Measurements from ENCODE around the gene THNSL1.
A peak's percentile ranks its signal among the peaks of the same experiment; 100 is the strongest.
"Not testable (repeated sequence)": the region's sequence is repeated elsewhere in the genome, so short reads cannot be mapped to it uniquely, and the experiment has no call there.

Gene THNSL1, protein sequence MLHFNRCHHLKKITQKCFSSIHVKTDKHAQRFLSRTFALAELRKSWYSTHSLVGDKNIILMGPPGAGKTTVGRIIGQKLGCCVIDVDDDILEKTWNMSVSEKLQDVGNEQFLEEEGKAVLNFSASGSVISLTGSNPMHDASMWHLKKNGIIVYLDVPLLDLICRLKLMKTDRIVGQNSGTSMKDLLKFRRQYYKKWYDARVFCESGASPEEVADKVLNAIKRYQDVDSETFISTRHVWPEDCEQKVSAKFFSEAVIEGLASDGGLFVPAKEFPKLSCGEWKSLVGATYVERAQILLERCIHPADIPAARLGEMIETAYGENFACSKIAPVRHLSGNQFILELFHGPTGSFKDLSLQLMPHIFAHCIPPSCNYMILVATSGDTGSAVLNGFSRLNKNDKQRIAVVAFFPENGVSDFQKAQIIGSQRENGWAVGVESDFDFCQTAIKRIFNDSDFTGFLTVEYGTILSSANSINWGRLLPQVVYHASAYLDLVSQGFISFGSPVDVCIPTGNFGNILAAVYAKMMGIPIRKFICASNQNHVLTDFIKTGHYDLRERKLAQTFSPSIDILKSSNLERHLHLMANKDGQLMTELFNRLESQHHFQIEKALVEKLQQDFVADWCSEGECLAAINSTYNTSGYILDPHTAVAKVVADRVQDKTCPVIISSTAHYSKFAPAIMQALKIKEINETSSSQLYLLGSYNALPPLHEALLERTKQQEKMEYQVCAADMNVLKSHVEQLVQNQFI

DNA sequence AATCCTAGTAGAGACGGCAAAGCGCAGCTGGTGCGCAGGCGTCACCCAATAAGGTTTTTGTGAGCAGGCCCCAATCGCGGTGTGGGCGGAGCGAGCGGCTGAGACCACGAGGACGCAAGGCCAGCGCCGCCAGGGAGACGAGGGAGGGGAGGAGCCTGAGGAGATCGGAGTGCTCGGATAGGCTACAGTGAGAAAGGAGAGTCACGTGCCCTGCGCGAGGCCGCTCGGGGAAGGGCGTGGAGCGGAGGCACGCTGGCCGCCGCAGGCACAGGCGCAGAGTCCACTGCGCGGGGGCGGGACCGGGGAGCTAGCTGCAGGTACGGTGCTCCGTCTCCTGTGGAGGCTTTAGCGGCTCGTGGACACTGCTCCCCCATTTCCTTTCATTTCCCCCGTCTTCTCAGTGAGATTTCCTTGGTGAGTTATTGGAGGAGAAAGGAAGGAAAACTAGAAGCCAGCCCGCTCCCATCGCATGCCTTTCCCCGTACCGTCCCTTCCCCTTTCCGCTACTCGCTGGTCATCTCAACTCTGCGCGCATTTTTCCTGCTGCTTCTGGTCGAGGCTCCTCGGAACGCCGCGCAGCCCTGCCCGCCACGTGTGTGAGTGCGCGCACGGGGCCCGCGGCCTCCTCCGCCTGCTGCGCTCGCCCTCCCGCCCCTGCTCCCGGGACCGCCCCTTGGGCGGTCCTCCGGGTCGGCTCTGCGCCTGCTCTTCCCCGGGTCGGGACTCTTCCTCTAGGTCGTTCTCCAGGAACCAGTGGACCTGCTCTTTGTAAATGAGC, at the start of gene THNSL1:
Gene THNSL1 (plus strand): TSS at position 237 of the 778 bp plus-strand sequence. CDS start 6,612 bp downstream, outside the sequence.
- TF ChIP-seq, protein P1, sequence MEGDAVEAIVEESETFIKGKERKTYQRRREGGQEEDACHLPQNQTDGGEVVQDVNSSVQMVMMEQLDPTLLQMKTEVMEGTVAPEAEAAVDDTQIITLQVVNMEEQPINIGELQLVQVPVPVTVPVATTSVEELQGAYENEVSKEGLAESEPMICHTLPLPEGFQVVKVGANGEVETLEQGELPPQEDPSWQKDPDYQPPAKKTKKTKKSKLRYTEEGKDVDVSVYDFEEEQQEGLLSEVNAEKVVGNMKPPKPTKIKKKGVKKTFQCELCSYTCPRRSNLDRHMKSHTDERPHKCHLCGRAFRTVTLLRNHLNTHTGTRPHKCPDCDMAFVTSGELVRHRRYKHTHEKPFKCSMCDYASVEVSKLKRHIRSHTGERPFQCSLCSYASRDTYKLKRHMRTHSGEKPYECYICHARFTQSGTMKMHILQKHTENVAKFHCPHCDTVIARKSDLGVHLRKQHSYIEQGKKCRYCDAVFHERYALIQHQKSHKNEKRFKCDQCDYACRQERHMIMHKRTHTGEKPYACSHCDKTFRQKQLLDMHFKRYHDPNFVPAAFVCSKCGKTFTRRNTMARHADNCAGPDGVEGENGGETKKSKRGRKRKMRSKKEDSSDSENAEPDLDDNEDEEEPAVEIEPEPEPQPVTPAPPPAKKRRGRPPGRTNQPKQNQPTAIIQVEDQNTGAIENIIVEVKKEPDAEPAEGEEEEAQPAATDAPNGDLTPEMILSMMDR (IDR thresholded peaks at IDR 0.05; ENCODE audit: low read depth, low read length, missing control alignments) = no peak
- peak within 1 kb of the TSS; percentile 72 for H3K4me3 ChIP-seq (ENCODE audit: low read depth, low read length)
- no peaks in the 10 kb centered on the region for H3K36me3 ChIP-seq (replicated peaks)
- DNase-seq = peak; percentile 99
- peak within 1 kb of the TSS; percentile 88 for H3K27ac ChIP-seq
- in situ Hi-C loops (cut with HindIII; ENCODE audit: low pct_ligation_motif_present, low sequenced_read_pairs) = no loop called here
- no peaks in the 10 kb centered on the region for H3K27me3 ChIP-seq (replicated peaks)

DNA sequence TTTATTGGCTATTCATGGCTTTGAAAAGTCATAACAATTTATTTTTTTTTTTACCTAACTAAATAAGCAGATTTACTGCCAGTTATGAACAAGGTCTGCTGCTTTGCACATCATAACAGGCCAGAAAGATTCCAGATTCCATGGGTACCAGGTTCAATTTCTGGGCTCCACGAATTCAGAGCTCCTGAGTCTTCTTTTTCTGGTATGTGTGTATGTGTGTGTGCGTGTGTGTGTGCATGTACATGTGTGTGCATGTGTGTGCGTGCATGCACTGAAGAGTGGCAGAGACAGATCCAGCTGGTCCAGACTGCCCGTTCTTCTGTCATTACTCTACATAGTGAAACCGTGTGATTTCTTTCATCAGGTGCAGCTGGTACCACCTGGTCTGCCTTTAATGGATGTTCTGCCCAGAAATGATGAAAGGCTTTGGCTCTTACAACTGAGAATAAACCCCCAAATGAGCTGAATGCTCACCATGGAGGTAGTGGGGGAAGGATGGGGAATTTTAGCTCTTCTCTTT, 49.4 kb upstream of the THNSL1 start:
- no peak for DNase-seq

DNA sequence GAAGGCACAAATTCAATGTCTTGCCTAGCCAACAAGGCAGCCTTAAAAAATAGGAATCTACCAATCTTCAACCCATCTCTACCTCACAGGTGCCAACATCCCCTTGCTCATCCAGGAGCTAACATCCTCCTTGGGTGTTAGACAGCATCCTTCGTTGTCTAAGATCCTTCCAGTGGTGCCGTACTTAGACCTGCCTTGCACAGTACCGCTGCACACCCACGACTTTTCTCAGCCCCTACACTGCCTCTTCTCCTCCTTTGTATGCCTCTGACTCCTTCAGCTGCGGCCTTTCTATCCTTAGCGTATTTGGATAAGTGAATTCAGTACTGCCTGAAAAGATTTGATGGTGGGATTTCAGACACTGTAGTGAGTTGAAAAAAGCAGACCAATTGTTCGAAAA, 48.1 kb upstream of the THNSL1 start:
- TF ChIP-seq, protein P1 (IDR thresholded peaks at IDR 0.05; ENCODE audit: low read depth, low read length, missing control alignments) = no peak
- no peak overlapping the region for H3K4me3 ChIP-seq (ENCODE audit: low read depth, low read length)
- in situ Hi-C loops (cut with HindIII; ENCODE audit: low pct_ligation_motif_present, low sequenced_read_pairs) = no loop called here
- H3K36me3 ChIP-seq (replicated peaks) = no peaks in the 10 kb centered on the region
- no peaks in the 10 kb centered on the region for H3K27me3 ChIP-seq (replicated peaks)
- no peak for DNase-seq
- H3K27ac ChIP-seq = no peak overlapping the region

More for the DNA sequence above, 49.4 kb upstream of the THNSL1 start:
- H3K27me3 ChIP-seq (replicated peaks) = no peaks in the 10 kb centered on the region
- H3K27ac ChIP-seq = no peak overlapping the region
- no peak overlapping the region for H3K4me3 ChIP-seq (ENCODE audit: low read depth, low read length)
- in situ Hi-C loops (cut with HindIII; ENCODE audit: low pct_ligation_motif_present, low sequenced_read_pairs) = no loop called here
- no peaks in the 10 kb centered on the region for H3K36me3 ChIP-seq (replicated peaks)
- TF ChIP-seq, protein P1 (IDR thresholded peaks at IDR 0.05; ENCODE audit: low read depth, low read length, missing control alignments) = no peak

DNA sequence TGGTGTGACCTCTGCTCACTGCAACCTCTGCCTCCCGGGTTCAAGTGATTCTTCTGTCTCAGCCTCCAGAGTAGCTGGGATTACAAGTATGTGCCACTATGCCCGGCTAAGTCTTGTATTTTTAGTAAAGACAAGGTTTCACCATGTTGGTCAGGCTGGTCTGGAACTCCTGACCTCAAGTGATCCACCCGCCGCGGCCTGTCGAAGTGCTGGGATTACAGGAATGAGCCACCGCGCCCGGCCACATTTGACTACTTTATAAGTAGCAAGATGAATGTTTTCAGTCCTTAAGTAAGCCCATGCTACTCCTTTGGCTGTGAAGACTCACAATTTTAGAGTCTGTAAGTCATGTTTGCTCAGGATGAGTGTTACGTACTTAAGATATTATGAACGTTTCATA, 47.5 kb upstream of the THNSL1 start:
- H3K27me3 ChIP-seq (replicated peaks); H3K4me3 ChIP-seq (ENCODE audit: low read depth, low read length); H3K27ac ChIP-seq; H3K36me3 ChIP-seq (replicated peaks); DNase-seq; in situ Hi-C loops (cut with HindIII; ENCODE audit: low pct_ligation_motif_present, low sequenced_read_pairs): not testable (repeated sequence)

DNA sequence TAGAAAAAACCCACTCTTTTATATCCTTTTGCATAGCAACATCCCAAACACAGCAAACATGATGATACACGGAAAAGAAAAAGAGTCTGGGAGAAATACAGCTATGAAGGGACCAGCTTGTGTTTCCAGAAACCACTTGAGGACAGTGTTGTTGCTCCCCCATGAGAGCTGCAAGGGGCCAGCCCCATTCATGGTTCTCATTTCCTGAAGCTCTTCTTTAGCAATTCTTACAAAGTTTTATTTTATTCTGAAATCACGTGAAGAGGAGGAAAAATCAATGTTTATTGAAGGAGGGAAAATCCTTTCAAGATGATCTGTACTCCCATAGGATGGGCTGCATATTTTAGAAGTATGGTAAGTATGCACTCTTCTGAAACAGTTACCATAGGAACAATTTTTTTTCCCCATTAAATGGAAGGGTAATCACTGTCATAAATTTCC, 46.6 kb upstream of the THNSL1 start:
- Histone ChIP-seq H3K4me3 (ENCODE audit: low read depth, low read length) (no peak overlapping the region), H3K36me3 (replicated peaks) (no peaks in the 10 kb centered on the region), H3K27ac (no peak overlapping the region), H3K27me3 (replicated peaks) (no peaks in the 10 kb centered on the region)
- TF ChIP-seq, protein P1 (IDR thresholded peaks at IDR 0.05; ENCODE audit: low read depth, low read length, missing control alignments) = no peak
- in situ Hi-C loops (cut with HindIII; ENCODE audit: low pct_ligation_motif_present, low sequenced_read_pairs) = no loop called here
- no peak for DNase-seq

Data from brain microvascular endothelial cell (primary cell).